Measurements from ENCODE around the gene NKAIN1.
A peak's percentile ranks its signal among the peaks of the same experiment; 100 is the strongest.
"Not testable (repeated sequence)": the region's sequence is repeated elsewhere in the genome, so short reads cannot be mapped to it uniquely, and the experiment has no call there.

The NKAIN1 gene

GRCh38 chr1:31195267-31195666 is 44.4 kb downstream of the NKAIN1 start:
- not testable (repeated sequence) for DNase-seq (ENCODE audit: low read depth)

DNA sequence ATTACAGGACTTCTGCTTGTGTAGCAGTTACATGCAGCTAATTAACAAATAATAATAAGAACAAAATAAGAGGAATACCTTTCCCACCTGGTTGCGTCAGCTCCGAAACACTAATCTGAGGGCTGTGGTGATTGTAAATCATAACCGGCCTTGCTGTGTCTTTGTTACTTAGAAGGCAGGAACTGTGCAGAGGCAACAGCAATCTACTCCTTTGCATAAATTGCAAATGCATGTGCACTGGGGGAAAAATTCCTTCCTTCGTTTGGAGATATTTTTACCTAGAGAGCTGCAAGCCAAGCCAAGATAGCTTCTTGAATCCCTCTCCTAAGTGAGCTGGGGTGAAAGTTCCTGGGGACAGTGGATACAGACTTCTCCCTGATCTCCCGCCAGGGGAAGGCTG is 46.0 kb downstream of the NKAIN1 start:
- DNase-seq (ENCODE audit: low read depth) = no peak

DNA sequence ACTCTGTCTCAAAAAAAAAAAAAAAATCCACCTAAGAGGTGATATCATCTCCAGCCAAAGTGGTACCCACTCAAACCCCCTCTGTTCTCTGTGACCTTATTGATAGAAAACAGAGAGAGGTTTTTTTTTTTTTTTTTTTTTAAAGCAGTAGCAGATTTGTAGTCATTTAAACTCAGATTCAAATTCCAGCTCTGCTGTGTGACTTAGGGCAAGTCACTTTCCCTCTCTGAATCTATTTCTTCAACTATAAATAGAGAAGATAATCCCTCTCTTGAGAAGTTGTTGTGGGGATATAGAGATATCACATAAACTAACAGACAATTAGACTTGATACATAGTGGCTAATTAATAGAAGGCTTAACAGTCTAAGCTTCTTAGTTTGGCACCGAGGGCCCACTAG is 48.4 kb downstream of the NKAIN1 start:
- no peak for DNase-seq (ENCODE audit: low read depth)

GRCh38 chr1:31189696-31190674 is 49.7 kb downstream of the NKAIN1 start:
- DNase-seq (ENCODE audit: low read depth) = no peak

DNA sequence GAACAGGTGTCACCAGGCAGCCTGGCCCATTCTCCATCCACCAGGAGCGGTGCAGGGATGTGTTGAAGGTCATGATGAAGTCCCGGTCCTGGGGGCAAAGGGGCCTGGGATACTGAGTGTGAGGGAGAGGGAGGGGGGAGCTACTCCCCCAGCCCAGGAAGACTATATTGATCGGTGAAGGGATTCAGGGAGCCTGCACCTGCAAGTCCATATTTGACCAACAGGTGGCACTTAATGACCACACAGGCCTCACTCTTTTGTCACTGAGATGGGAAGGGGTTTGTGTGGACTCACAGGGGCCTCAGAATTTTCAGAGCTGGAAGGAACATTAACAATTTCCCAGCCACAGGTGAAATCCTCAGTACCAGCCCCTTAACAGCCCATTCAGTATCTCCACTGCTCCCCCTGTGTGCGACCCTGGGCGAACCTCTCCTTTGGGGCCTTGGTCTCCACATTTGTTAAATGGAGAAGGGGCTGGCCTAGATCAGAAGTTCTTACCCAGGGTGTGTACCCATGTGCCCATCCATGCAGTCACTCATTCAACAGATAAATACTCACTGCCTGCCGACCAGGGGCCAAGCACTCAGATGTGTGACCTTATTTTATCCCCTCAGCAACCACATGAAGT is 55.6 kb downstream of the NKAIN1 start:
- peak; percentile 6 for DNase-seq (ENCODE audit: low read depth)

GRCh38 chr1:31183126-31183525 is 56.6 kb downstream of the NKAIN1 start:
- no peak for DNase-seq (ENCODE audit: low read depth)

GRCh38 chr1:31182352-31182751 is 57.3 kb downstream of the NKAIN1 start:
- peak; percentile 92 for DNase-seq (ENCODE audit: low read depth)

DNA sequence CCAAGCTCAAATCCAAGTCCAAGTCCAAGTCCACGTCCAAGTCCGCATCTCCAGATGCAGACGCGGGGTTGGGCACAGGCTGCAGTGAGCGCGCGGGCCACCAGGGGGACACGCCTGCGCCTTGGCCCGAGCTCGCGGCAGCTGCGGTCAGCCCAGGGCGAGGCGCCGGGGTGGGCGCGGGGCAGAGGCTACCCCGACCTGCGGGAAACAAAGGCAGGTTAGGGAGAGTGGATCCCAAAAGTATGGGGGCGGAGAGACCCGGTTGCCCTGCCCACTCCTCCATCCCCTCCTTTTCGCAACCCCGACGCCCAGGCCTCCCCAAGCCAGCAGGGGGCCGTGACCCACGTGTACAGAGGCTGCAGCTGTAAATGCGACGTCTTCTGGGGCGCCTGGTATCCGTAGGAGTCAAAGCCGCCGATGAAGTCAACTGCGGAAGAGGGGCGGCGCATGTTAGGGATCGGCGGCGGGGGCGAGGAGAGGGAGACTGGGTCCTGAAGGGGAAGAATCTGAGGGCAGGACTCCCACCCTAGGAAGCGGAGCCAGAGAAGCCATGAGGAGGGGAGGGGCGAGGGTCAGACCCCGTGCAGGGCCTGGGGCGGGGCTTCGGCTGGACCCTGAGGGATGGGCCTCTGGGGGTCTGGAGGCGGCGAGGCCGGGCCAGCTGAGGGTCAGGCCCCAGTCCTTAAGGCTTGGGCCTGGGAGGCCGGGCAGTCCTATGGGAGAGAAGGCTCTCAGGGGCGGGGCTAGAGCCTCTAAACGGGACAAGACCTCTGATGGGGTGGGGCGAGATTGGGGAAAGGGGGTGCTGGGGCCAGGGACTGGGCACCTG is 58.0 kb downstream of the NKAIN1 start:
- DNase-seq (ENCODE audit: low read depth) = no peak

GRCh38 chr1:31180338-31180737 is 59.3 kb downstream of the NKAIN1 start:
- DNase-seq (ENCODE audit: low read depth) = no peak

- DNase-seq (ENCODE audit: low read depth) = not testable (repeated sequence)
Measured at GRCh38 chr1:31176291-31176690, 63.4 kb downstream of the NKAIN1 start.

DNA sequence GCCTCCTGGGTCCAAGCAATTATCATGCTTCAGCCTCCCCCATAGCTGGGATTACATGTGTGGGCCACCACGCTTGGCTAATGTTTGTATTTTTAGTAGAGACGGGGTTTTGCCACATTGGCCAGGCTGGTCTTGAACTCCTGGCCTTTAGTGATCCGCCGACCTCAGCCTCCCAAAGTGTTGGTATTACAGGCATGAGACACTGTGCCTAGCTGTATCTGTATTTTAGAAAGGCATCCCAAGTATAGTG is 69.3 kb downstream of the NKAIN1 start:
- no peak for DNase-seq (ENCODE audit: low read depth)

DNA sequence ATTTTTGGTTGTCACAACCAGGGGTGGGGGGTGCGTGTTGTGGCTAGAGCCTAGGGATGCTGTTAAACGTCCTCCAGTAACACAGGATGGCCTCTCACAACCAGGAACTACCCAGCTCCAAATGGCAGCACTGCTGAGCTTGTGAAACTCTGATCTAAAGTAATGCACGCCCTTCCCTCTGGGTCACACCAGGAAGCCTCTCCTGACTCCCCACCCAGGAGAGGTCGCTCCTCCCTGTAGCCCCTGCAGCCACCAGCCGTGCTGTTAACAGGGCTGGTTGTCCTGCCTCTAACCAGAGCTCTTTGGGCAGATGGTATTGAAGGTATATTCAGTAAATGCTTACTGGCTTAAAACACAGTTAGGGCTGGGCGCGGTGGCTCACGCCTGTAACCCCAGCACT is 73.2 kb downstream of the NKAIN1 start:
- DNase-seq (ENCODE audit: low read depth) = no peak

DNA sequence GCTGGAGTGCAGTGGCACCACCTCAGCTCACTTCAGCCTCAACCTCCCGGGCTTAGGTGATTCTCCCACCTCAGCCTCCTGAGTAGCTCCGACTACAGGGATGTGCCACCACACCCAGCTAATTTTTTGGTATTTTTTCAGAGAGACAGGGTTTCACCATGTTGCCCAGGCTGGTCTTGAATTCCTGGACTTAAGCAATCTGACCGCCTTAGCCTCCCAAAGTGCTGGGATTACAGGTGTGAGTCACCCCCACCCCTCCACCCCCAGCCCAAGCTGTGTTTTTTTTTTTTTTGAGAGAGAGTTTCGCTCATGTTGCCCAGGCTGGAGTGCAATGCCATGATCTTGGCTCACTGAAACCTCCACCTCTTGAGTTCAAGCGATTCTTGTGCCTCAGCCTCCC is 75.4 kb downstream of the NKAIN1 start:
- no peak for DNase-seq (ENCODE audit: low read depth)

GRCh38 chr1:31163866-31164265 is 75.8 kb downstream of the NKAIN1 start:
- DNase-seq (ENCODE audit: low read depth) = no peak

- no peak for DNase-seq (ENCODE audit: low read depth)
Measured at GRCh38 chr1:31161571-31161970, 78.1 kb downstream of the NKAIN1 start.

DNA sequence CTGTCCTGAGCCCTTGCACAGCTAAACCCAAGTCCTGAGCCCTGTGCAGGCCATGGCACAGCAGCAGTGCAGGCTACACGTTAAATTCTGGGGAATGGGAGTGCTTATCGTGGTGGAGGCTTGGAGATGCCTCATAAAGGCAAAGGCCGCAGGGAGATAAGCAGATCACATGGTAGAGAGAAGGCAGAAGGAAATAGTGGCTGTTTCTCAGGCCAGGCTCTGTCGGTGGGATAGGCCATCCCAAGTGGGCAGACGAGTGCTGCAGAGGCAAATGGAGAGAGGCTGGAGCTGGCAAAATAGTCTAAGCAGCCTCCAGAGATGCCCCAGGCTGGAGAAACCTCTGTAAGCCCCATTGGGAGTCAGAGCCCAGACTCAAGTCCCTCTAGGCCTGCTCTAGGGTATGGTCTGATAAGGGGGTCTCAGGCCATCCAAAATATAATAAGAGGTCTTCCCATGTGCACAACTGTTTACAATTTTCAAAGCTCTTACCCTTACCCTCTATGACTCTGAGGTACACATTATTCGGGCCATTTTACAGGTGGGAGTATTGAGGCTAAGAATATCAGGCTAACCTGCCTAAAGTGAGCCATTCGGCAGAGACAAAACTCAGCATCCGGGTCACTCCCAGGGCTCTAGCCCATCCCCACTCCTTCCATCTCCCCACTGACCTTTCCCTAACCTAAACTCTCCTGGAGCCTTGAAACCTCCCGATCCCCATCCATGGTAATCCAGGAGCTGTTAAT is 79.6 kb downstream of the NKAIN1 start:
- DNase-seq (ENCODE audit: low read depth) = no peak

- no peak for DNase-seq (ENCODE audit: low read depth)
Measured at GRCh38 chr1:31159323-31159722, 80.4 kb downstream of the NKAIN1 start.

- peak; percentile 28 for DNase-seq (ENCODE audit: low read depth)
Measured at GRCh38 chr1:31155216-31155806, 84.4 kb downstream of the NKAIN1 start.

GRCh38 chr1:31154632-31155215 is 85.0 kb downstream of the NKAIN1 start:
- DNase-seq (ENCODE audit: low read depth) = no peak

DNA sequence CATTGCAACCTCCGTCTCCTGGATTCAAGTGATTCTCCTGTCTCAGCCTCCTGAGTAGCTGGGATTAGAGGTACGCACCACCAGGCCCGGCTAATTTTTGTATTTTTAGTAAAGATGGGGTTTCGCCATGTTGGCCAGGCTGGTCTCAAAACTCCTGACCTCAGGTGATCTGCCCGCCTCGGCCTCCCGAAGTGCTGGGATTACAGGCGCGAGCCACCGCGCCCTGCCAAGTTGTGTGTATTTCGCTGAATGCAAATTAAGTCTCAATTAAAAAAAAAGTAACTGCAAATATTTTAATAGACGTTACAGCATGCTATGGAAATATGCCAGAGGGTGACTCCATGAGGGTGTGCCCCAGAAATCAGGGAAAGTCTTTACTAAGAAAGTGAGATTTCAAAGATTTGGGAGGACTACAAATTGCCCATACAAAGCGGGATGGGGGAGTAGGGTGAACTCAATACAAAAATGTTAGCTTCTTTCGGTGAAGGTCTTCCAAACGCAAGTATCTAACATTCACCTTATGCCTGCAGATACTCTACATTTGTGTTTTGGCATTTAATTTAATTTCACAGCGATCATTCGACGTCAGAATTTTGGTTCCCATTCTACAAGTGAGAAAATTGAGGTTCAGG is 85.6 kb downstream of the NKAIN1 start:
- no peak for DNase-seq (ENCODE audit: low read depth)

- no peak for DNase-seq (ENCODE audit: low read depth)
Measured at GRCh38 chr1:31153423-31153822, 86.3 kb downstream of the NKAIN1 start.

Measured in HS-5 (cell line).